ENCODE data around the gene CRPPA.
A peak's percentile ranks its signal among the peaks of the same experiment; 100 is the strongest.

Gene CRPPA

GRCh38 chr7:16430133-16430532, 8.8 kb upstream of the CRPPA start:
- Histone ChIP-seq H3K4me3 (ENCODE audit: low read depth, low read length) (no peak overlapping the region), H3K27ac (ENCODE audit: low read depth, low read length) (no peak overlapping the region), H3K27me3 (ENCODE audit: insufficient read depth, low read length) (no peaks in the 10 kb centered on the region), H2AK5ac (ENCODE audit: low read length) (no peak overlapping the region), H4K12ac (ENCODE audit: low read depth, low read length) (no peak overlapping the region), H3K23ac (ENCODE audit: low read length) (no peak overlapping the region), H2BK5ac (ENCODE audit: low read depth, low read length, poor library complexity) (no peak overlapping the region), H3K4ac (ENCODE audit: low read depth, low read length) (no peak overlapping the region), H3K9me3 (ENCODE audit: insufficient read depth, low read depth, low read length) (no peaks in the 10 kb centered on the region), H3K9ac (ENCODE audit: low read length) (no peak overlapping the region), H3K79me1 (ENCODE audit: low read length) (no peaks in the 10 kb centered on the region), H3K36me3 (ENCODE audit: control insufficient read depth in 1 of 2, insufficient read depth in 2 of 2, low read length in 2 of 2) (no peaks in the 10 kb centered on the region), H4K91ac (ENCODE audit: low read depth, low read length) (no peak overlapping the region), H3K4me2 (ENCODE audit: low read length) (no peak overlapping the region), H4K8ac (ENCODE audit: low read depth, low read length) (no peak overlapping the region), H3K79me2 (ENCODE audit: control insufficient read depth, insufficient read depth, low read length, poor library complexity) (no peaks in the 10 kb centered on the region), H3K18ac (ENCODE audit: low read length) (no peak overlapping the region), H2BK12ac (ENCODE audit: low read length) (no peak overlapping the region), H3K4me1 (ENCODE audit: control insufficient read depth in 1 of 2, insufficient read depth in 2 of 2, low read length in 2 of 2) (no peaks in the 10 kb centered on the region), H2AFZ (ENCODE audit: insufficient read depth, low read length, poor library complexity) (no peak overlapping the region), H2BK120ac (ENCODE audit: insufficient read depth, low read length, poor library complexity) (no peak overlapping the region), H3K14ac (ENCODE audit: low read length) (no peak overlapping the region)
- no CpG with 5 or more reads among the region's 3 CpGs for WGBS (ENCODE audit: extremely low coverage, insufficient coverage, insufficient read length)
- no peak for DNase-seq

GRCh38 chr7:16428672-16429071, 7.3 kb upstream of the CRPPA start:
- Histone ChIP-seq H3K4ac (ENCODE audit: low read depth, low read length) (no peak overlapping the region), H2AFZ (ENCODE audit: insufficient read depth, low read length, poor library complexity) (no peak overlapping the region), H4K91ac (ENCODE audit: low read depth, low read length) (no peak overlapping the region), H3K14ac (ENCODE audit: low read length) (no peak overlapping the region), H3K9ac (ENCODE audit: low read length) (no peak overlapping the region), H2BK120ac (ENCODE audit: insufficient read depth, low read length, poor library complexity) (no peak overlapping the region), H3K36me3 (ENCODE audit: control insufficient read depth in 1 of 2, insufficient read depth in 2 of 2, low read length in 2 of 2) (no peaks in the 10 kb centered on the region), H3K23ac (ENCODE audit: low read length) (no peak overlapping the region), H3K27ac (ENCODE audit: low read depth, low read length) (no peak overlapping the region), H3K18ac (ENCODE audit: low read length) (no peak overlapping the region), H3K27me3 (ENCODE audit: insufficient read depth, low read length) (no peaks in the 10 kb centered on the region), H3K4me3 (ENCODE audit: low read depth, low read length) (no peak overlapping the region), H3K4me2 (ENCODE audit: low read length) (no peak overlapping the region), H2AK5ac (ENCODE audit: low read length) (no peak overlapping the region), H3K79me1 (ENCODE audit: low read length) (no peaks in the 10 kb centered on the region), H2BK12ac (ENCODE audit: low read length) (no peak overlapping the region), H3K4me1 (ENCODE audit: control insufficient read depth in 1 of 2, insufficient read depth in 2 of 2, low read length in 2 of 2) (no peaks in the 10 kb centered on the region), H3K9me3 (ENCODE audit: insufficient read depth, low read depth, low read length) (no peaks in the 10 kb centered on the region), H2BK5ac (ENCODE audit: low read depth, low read length, poor library complexity) (no peak overlapping the region), H3K79me2 (ENCODE audit: control insufficient read depth, insufficient read depth, low read length, poor library complexity) (no peaks in the 10 kb centered on the region), H4K12ac (ENCODE audit: low read depth, low read length) (no peak overlapping the region), H4K8ac (ENCODE audit: low read depth, low read length) (no peak overlapping the region)
- DNase-seq: peak; percentile 5 to 64
- WGBS (ENCODE audit: extremely low coverage, insufficient coverage, insufficient read length): no CpG with 5 or more reads among the region's 2 CpGs

- Histone ChIP-seq H4K12ac (ENCODE audit: low read depth, low read length) (no peak overlapping the region), H2BK120ac (ENCODE audit: insufficient read depth, low read length, poor library complexity) (no peak overlapping the region), H3K23ac (ENCODE audit: low read length) (no peak overlapping the region), H3K27ac (ENCODE audit: low read depth, low read length) (no peak overlapping the region), H3K79me2 (ENCODE audit: control insufficient read depth, insufficient read depth, low read length, poor library complexity) (no peaks in the 10 kb centered on the region), H3K36me3 (ENCODE audit: control insufficient read depth in 1 of 2, insufficient read depth in 2 of 2, low read length in 2 of 2) (no peaks in the 10 kb centered on the region), H4K91ac (ENCODE audit: low read depth, low read length) (no peak overlapping the region), H3K14ac (ENCODE audit: low read length) (no peak overlapping the region), H3K4me1 (ENCODE audit: control insufficient read depth in 1 of 2, insufficient read depth in 2 of 2, low read length in 2 of 2) (no peaks in the 10 kb centered on the region), H2AFZ (ENCODE audit: insufficient read depth, low read length, poor library complexity) (no peak overlapping the region), H3K9me3 (ENCODE audit: insufficient read depth, low read depth, low read length) (no peaks in the 10 kb centered on the region), H3K79me1 (ENCODE audit: low read length) (no peaks in the 10 kb centered on the region), H3K27me3 (ENCODE audit: insufficient read depth, low read length) (no peaks in the 10 kb centered on the region), H2BK12ac (ENCODE audit: low read length) (no peak overlapping the region), H3K4me2 (ENCODE audit: low read length) (no peak overlapping the region), H4K8ac (ENCODE audit: low read depth, low read length) (no peak overlapping the region), H3K4me3 (ENCODE audit: low read depth, low read length) (no peak overlapping the region), H3K4ac (ENCODE audit: low read depth, low read length) (no peak overlapping the region), H3K18ac (ENCODE audit: low read length) (no peak overlapping the region), H2BK5ac (ENCODE audit: low read depth, low read length, poor library complexity) (no peak overlapping the region), H3K9ac (ENCODE audit: low read length) (no peak overlapping the region), H2AK5ac (ENCODE audit: low read length) (no peak overlapping the region)
- DNase-seq: no peak
Measured at GRCh38 chr7:16428182-16428581, 6.8 kb upstream of the CRPPA start.

- Histone ChIP-seq H3K4ac (ENCODE audit: low read depth, low read length) (no peak overlapping the region), H3K4me2 (ENCODE audit: low read length) (no peak overlapping the region), H3K36me3 (ENCODE audit: control insufficient read depth in 1 of 2, insufficient read depth in 2 of 2, low read length in 2 of 2) (no peaks in the 10 kb centered on the region), H2BK12ac (ENCODE audit: low read length) (no peak overlapping the region), H3K27me3 (ENCODE audit: insufficient read depth, low read length) (no peaks in the 10 kb centered on the region), H3K4me3 (ENCODE audit: low read depth, low read length) (no peak overlapping the region), H4K12ac (ENCODE audit: low read depth, low read length) (no peak overlapping the region), H2BK5ac (ENCODE audit: low read depth, low read length, poor library complexity) (no peak overlapping the region), H3K14ac (ENCODE audit: low read length) (no peak overlapping the region), H3K9ac (ENCODE audit: low read length) (no peak overlapping the region), H4K8ac (ENCODE audit: low read depth, low read length) (no peak overlapping the region), H3K18ac (ENCODE audit: low read length) (no peak overlapping the region), H3K27ac (ENCODE audit: low read depth, low read length) (no peak overlapping the region), H2AFZ (ENCODE audit: insufficient read depth, low read length, poor library complexity) (no peak overlapping the region), H3K23ac (ENCODE audit: low read length) (no peak overlapping the region), H3K4me1 (ENCODE audit: control insufficient read depth in 1 of 2, insufficient read depth in 2 of 2, low read length in 2 of 2) (peaks cover 4 to 9% of the 10 kb centered on the region in 2 experiments), H2AK5ac (ENCODE audit: low read length) (no peak overlapping the region), H3K79me2 (ENCODE audit: control insufficient read depth, insufficient read depth, low read length, poor library complexity) (peaks cover 9% of the 10 kb centered on the region), H3K9me3 (ENCODE audit: insufficient read depth, low read depth, low read length) (no peaks in the 10 kb centered on the region), H2BK120ac (ENCODE audit: insufficient read depth, low read length, poor library complexity) (no peak overlapping the region), H4K91ac (ENCODE audit: low read depth, low read length) (no peak overlapping the region), H3K79me1 (ENCODE audit: low read length) (peaks cover 16% of the 10 kb centered on the region)
- DNase-seq: no peak
- no CpG with 5 or more reads among the region's 1 CpG for WGBS (ENCODE audit: extremely low coverage, insufficient coverage, insufficient read length)
Measured at GRCh38 chr7:16423761-16424160, 2.4 kb upstream of the CRPPA start.
